Endothelial cell of umbilical vein (primary cell): Measurements from ENCODE around the gene PPP1R3E. TPM values are rescaled to one million over a fixed set of nuclear protein-coding genes. Genes with fewer than 3 reads are reported as not detected.

Experiments
- BruUV-seq: library from RNA; stranded (reverse); fragments of 400-500 nt; replicated peaks from 2 replicates; lab custom pipeline; 2021; lab: Mats Ljungman, UMichigan
- CTCF ChIA-PET: fragments of 300-600, 350-600 bp; sonication (Branson Sonifier 250); formaldehyde crosslinking; loops from one replicate; lab custom pipeline; 2021; ENCODE audit warnings: antibody characterized with exemption, inconsistent platforms; lab: Charles Lee
- POLR2A ChIA-PET: fragments of 300-600, 350-600 bp; sonication (Branson Sonifier 250); formaldehyde crosslinking; loops from one replicate; lab custom pipeline; 2021; ENCODE audit warnings: antibody characterized with exemption, inconsistent platforms; lab: Charles Lee
- DNase-seq: peaks from one replicate; pipeline ENCODE4 v3.0.0-alpha.2; 2011; ENCODE audit warnings: low read depth, low spot score
- FAIRE-seq: peaks from 2 replicates; lab custom pipeline; 2011; peaks lifted over from hg19 to GRCh38; lab: Jason Lieb, UNC
- H2AFZ ChIP-seq: 2 replicates; pipeline ENCODE4 v1.6.0; 2012; ENCODE audit warnings: low read depth, low read length, control low read depth, inconsistent platforms
- H3K27ac ChIP-seq: 2 replicates; pipeline ENCODE4 v1.5.1; 2011; ENCODE audit warnings: low read depth, mild to moderate bottlenecking, control low read depth, low read length, moderate library complexity; ENCODE audit not compliant: insufficient read depth
- H3K27me3 ChIP-seq, 2 experiments: 2 replicates each; pipeline versions ENCODE4 v1.6.0 to v1.6.1; 2011; ENCODE audit warnings: low read length in 2 of 2, mixed read lengths in 1 of 2; ENCODE audit not compliant: control insufficient read depth in 2 of 2, insufficient read depth in 2 of 2
- H3K36me3 ChIP-seq, 2 experiments: 2 replicates in 1 of 2; 3 replicates in 1 of 2; pipeline ENCODE4 v1.5.1; 2011; ENCODE audit warnings: low read length in 2 of 2, mild to moderate bottlenecking in 1 of 2, moderate library complexity in 1 of 2; ENCODE audit not compliant: control insufficient read depth in 2 of 2, insufficient read depth in 2 of 2; ENCODE audit errors: extremely low read depth in 1 of 2
- H3K4me1 ChIP-seq: 3 replicates; pipeline ENCODE4 v1.5.1; 2011; ENCODE audit warnings: mild to moderate bottlenecking, low read length; ENCODE audit not compliant: control insufficient read depth, insufficient read depth; ENCODE audit errors: extremely low read depth
- H3K4me2 ChIP-seq: 2 replicates; pipeline ENCODE4 v1.6.1; 2011; ENCODE audit warnings: low read length, control low read depth, mixed read lengths; ENCODE audit not compliant: insufficient read depth
- H3K4me3 ChIP-seq, 3 experiments: fragments of 200-600 bp in 1 of 3; sonication (generic), shearing (Covaris generic) in 1 of 3; replicated peaks in 1 of 3; 2 replicates each; pipeline ENCODE4 v1.5.1; 2011 to 2016; ENCODE audit warnings: control low read depth in 3 of 3, low read length in 3 of 3, mild to moderate bottlenecking in 2 of 3, inconsistent platforms in 1 of 3, low read depth in 1 of 3, moderate library complexity in 1 of 3; ENCODE audit not compliant: insufficient read depth in 1 of 3
- H3K79me2 ChIP-seq: 2 replicates; pipeline ENCODE4 v1.6.0; 2012; ENCODE audit warnings: low read length, inconsistent platforms; ENCODE audit not compliant: control insufficient read depth, insufficient read depth
- H3K9ac ChIP-seq: replicated peaks from 2 replicates; pipeline ENCODE3; 2011; ENCODE audit warnings: low read length, control low read depth; ENCODE audit not compliant: insufficient read depth; ENCODE audit errors: extremely low read depth
- H3K9me1 ChIP-seq: replicated peaks from 3 replicates; pipeline ENCODE4 v1.6.0; 2011; ENCODE audit warnings: mild to moderate bottlenecking, low read length; ENCODE audit not compliant: control insufficient read depth, insufficient read depth; ENCODE audit errors: extremely low read depth
- H3K9me3 ChIP-seq: replicated peaks from 2 replicates; pipeline ENCODE4 v1.5.1; 2012; ENCODE audit warnings: low read length, inconsistent platforms; ENCODE audit not compliant: control insufficient read depth, insufficient read depth
- H4K20me1 ChIP-seq: replicated peaks from 2 replicates; pipeline ENCODE3; 2011; ENCODE audit warnings: mild to moderate bottlenecking, low read length; ENCODE audit not compliant: control insufficient read depth, insufficient read depth; ENCODE audit errors: extremely low read depth
- CTCF ChIP-seq, 2 donors: IDR thresholded peaks; 1 replicate in 1 of 2; 2 replicates in 1 of 2; pipeline ENCODE4 v1.5.1; 2011; ENCODE audit warnings: low read length in 2 of 2, mild to moderate bottlenecking in 2 of 2, moderate library complexity in 2 of 2, control low read depth in 1 of 2, inconsistent platforms in 1 of 2, low read depth in 1 of 2; ENCODE audit not compliant: insufficient read depth in 1 of 2; ENCODE audit errors: extremely low read depth in 1 of 2
- EZH2 ChIP-seq: IDR thresholded peaks from 2 replicates; pipeline ENCODE4 v1.6.1; 2012; ENCODE audit warnings: borderline replicate concordance, low read depth, mild to moderate bottlenecking, moderate library complexity, low read length, inconsistent platforms; ENCODE audit not compliant: severe bottlenecking
- FOS ChIP-seq: IDR thresholded peaks from 2 replicates; pipeline ENCODE4 v1.6.1; 2011; ENCODE audit warnings: mild to moderate bottlenecking, low read length, moderate library complexity, borderline replicate concordance; ENCODE audit not compliant: insufficient read depth
- GATA2 ChIP-seq: IDR thresholded peaks from 2 replicates; pipeline ENCODE4 v1.7.0; 2011; ENCODE audit warnings: low read depth, mild to moderate bottlenecking, moderate library complexity, mixed read lengths, low read length; ENCODE audit not compliant: insufficient read length, insufficient read depth
- JUN ChIP-seq: IDR thresholded peaks from 2 replicates; pipeline ENCODE4 v1.6.1; 2011; ENCODE audit warnings: borderline replicate concordance, low read depth; ENCODE audit not compliant: insufficient read length, insufficient read depth
- MAX ChIP-seq: IDR thresholded peaks from 2 replicates; pipeline ENCODE4 v1.6.1; 2011; ENCODE audit not compliant: insufficient read depth, insufficient read length
- MYC ChIP-seq: IDR thresholded peaks from one replicate; pipeline ENCODE4 v1.6.1; 2011; ENCODE audit warnings: mild to moderate bottlenecking, low read depth, low read length
- POLR2A ChIP-seq: IDR thresholded peaks from 2 replicates; pipeline ENCODE4 v1.6.1; 2012; ENCODE audit warnings: low read depth, mild to moderate bottlenecking, control low read depth, low read length
- POLR2AphosphoS5 ChIP-seq: IDR thresholded peaks from 2 replicates; pipeline ENCODE4 v1.6.1; 2012; ENCODE audit warnings: low read depth, mild to moderate bottlenecking, control low read depth, low read length, moderate library complexity; ENCODE audit not compliant: insufficient read depth
- dilution Hi-C: fragments of 300-500 bp; cut with MboI; formaldehyde crosslinking; loops from one replicate; pipeline ENCODE4 v1.15.0; 2019; ENCODE audit warnings: low sequenced_read_pairs; ENCODE audit not compliant: extremely low pct_ligation_motif_present
- intact Hi-C: fragments of 100-400 bp; cut with micrococcal nuclease; formaldehyde crosslinking; loops from one replicate; pipeline ENCODE4 v1.10.0; 2022
- polyA plus RNA-seq, 4 experiments: library from polyadenylated mRNA; depleted of rRNA in 3 of 4; stranded (reverse) in 3 of 4; unstranded in 1 of 4; fragments of >200 nt; gene quantifications; 2 replicates each; pipeline versions ENCODE4 v1.2.1 to v1.2.3, GENCODE V29; 2011 to 2012; ENCODE audit warnings: missing spikeins in 1 of 4
- total RNA-seq: library from RNA; stranded (reverse); gene quantifications from 2 replicates; pipeline ENCODE4 v1.2.3, GENCODE V29; 2021

Gene PPP1R3E
- total and polyA plus RNA-seq, 2 donors (not counting 3 experiments of a cell fraction or from before 2014, with no cell fraction given) = 4.3 to 7.4 TPM

GRCh38 chr14:23284654-23285529, 17.8 kb downstream of the PPP1R3E start:
- Histone ChIP-seq H2AFZ (peak overlapping the region; percentile 93), H3K4me3 (peak overlapping the region; percentile 79 to 98 (median 94)), H3K36me3 (no peaks in the 10 kb centered on the region), H3K9ac (peak overlapping the region; percentile 82), H3K4me2 (peak overlapping the region; percentile 96), H3K9me3 (no peaks in the 10 kb centered on the region), H3K4me1 (peaks cover 21% of the 10 kb centered on the region), H4K20me1 (no peaks in the 10 kb centered on the region), H3K27me3 (peaks cover 2 to 12% of the 10 kb centered on the region in 2 experiments), H3K27ac (no peak overlapping the region), H3K79me2 (peaks cover 14% of the 10 kb centered on the region), H3K9me1 (no peaks in the 10 kb centered on the region)
- FAIRE-seq = peak; percentile 24
- BruUV-seq = TSS peak; percentile 40
- dilution Hi-C loops (no loop called here), intact Hi-C loops (no loop called here)
- ChIA-PET POLR2A (no interaction called here), CTCF (interaction anchor here (1.4 to 2.7 kb wide), 2 partner anchors 12 to 164 kb away, joined by 4 to 13 read pairs; no protein-coding TSS in a partner anchor)
- no peak for DNase-seq
- TF ChIP-seq FOS (no peak), EZH2 (no peak)

GRCh38 chr14:23281247-23281646, 21.4 kb downstream of the PPP1R3E start:
- Histone ChIP-seq H3K27ac (no peak overlapping the region), H3K4me3 (no peak overlapping the region), H3K4me1 (peaks cover 14% of the 10 kb centered on the region), H3K27me3 (no peaks in the 10 kb centered on the region), H4K20me1 (no peaks in the 10 kb centered on the region), H3K36me3 (peaks cover 0 to 7% of the 10 kb centered on the region in 2 experiments), H3K9ac (no peak overlapping the region), H2AFZ (no peak overlapping the region), H3K79me2 (peaks cover 14% of the 10 kb centered on the region), H3K9me1 (no peaks in the 10 kb centered on the region), H3K9me3 (no peaks in the 10 kb centered on the region), H3K4me2 (no peak overlapping the region)
- intact Hi-C loops = no loop called here
- dilution Hi-C loops = no loop called here
- ChIA-PET POLR2A (no interaction called here), CTCF (interaction anchor here (0.6 to 1.6 kb wide), 2 partner anchors 13 to 161 kb away, joined by 3 to 4 read pairs; no protein-coding TSS in a partner anchor)
- BruUV-seq = no TSS peak
- no peak for FAIRE-seq
- no peak for DNase-seq
- no peak for TF ChIP-seq FOS
- no peak for TF ChIP-seq EZH2
- TF ChIP-seq MYC = no peak
- TF ChIP-seq GATA2 = no peak
- TF ChIP-seq POLR2AphosphoS5 = no peak
- no peak for TF ChIP-seq MAX
- no peak for TF ChIP-seq CTCF (IDR thresholded peaks at IDR 0.05; ENCODE audit: extremely low read depth in 1 of 2, insufficient read depth in 1 of 2, low read depth in 1 of 2, low read length in 2 of 2)
- TF ChIP-seq JUN = no peak
- no peak for TF ChIP-seq POLR2A
